Activated naive CD8-positive, alpha-beta T cell treated with anti-CD3 and anti-CD28 coated beads, Interleukin-2, amount 10 ng/mL, durations not matched to agents 7 days and 5 days (primary cell): ENCODE data around the gene CIAO2B. TPM values are rescaled to one million over a fixed set of nuclear protein-coding genes. Genes with fewer than 3 reads are reported as not detected.
A peak's percentile ranks its signal among the peaks of the same experiment; 100 is the strongest.
"Not testable (repeated sequence)": the region's sequence is repeated elsewhere in the genome, so short reads cannot be mapped to it uniquely, and the experiment has no call there.

ENCODE experiments used
- ATAC-seq: fragments of 150-1000 bp; cut with Tn5 transposase; one replicate; pipeline ENCODE4 v1.10.0; 2021; ENCODE audit warnings: low read depth, moderate library complexity
- POLR2A ChIA-PET: fragments of 350-600 bp; sonication (Branson Sonifier 250); formaldehyde crosslinking; loops from one replicate; lab custom pipeline; 2021; ENCODE audit warnings: antibody characterized with exemption; lab: Charles Lee
- DNase-seq: peaks from one replicate; pipeline ENCODE4 v3.0.0; 2021
- H3K27ac Mint-ChIP-seq: one replicate; pipeline ENCODE4 v1.8.0; 2022; ENCODE audit warnings: mild to moderate bottlenecking, mixed read lengths
- H3K27me3 Mint-ChIP-seq: one replicate; pipeline ENCODE4 v1.8.0; 2022; ENCODE audit warnings: mild to moderate bottlenecking, moderate library complexity, mixed read lengths
- H3K36me3 Mint-ChIP-seq: one replicate; pipeline ENCODE4 v1.8.0; 2021; ENCODE audit warnings: mild to moderate bottlenecking, mixed read lengths
- H3K4me1 Mint-ChIP-seq: one replicate; pipeline ENCODE4 v1.8.0; 2021; ENCODE audit warnings: mixed read lengths
- H3K4me3 Mint-ChIP-seq: one replicate; pipeline ENCODE4 v1.8.0; 2022; ENCODE audit warnings: mild to moderate bottlenecking, moderate library complexity, mixed read lengths
- H3K9me3 Mint-ChIP-seq: one replicate; pipeline ENCODE4 v1.8.0; 2021; ENCODE audit warnings: mixed read lengths
- total RNA-seq, 2 experiments: library from RNA; stranded (reverse); gene quantifications; one replicate each; pipeline ENCODE4 v1.2.3, GENCODE V29; 2021

CIAO2B gene
- total RNA-seq, 2 experiments from 2014 or later = 98.0 to 106 TPM

DNA sequence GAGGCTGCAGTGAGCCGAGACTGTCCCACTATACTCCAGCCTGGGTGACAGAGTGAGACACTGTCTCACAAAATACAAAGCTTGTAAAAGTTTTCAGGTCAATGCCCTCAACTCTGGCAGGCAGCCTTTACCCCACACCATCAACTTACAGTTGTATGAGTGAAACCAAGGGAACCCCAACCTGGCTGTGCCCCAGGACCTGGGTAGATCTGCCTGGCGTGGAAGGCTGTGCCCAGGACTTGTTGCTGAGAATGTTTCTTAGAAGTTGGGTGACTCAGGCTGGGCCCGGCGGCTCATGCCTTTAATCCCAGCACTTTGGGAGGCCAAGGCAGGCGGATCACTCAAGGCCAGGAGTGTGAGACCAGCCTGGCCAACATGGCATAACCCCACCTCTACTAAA, 34.6 kb upstream of the CIAO2B start:
- Mint-ChIP-seq H3K36me3 (no peaks in the 10 kb centered on the region), H3K27me3 (peaks cover 5% of the 10 kb centered on the region), H3K27ac (no peak overlapping the region), H3K4me3 (no peak overlapping the region), H3K9me3 (no peaks in the 10 kb centered on the region), H3K4me1 (no peaks in the 10 kb centered on the region)
- POLR2A ChIA-PET = no interaction called here
- DNase-seq (no peak), ATAC-seq (no peak)

DNA sequence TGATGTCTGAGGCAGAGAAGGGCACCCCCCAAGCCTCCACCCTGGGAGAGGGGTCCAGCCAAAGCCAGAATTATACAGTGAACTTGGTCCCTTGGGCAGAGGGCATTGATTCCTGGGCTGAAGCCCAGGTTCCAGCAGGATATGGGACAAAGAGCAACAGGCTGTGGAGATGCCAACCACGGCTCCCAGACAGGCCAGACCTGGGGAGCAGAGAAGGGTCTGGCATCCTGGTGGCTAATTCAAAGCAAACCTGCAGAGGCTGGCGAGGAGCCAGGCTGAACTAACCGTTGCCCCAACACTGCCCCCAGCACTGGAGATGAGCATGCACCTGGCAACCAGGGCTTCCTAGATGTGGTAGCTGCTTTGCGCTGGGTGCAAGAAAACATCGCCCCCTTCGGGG, 29.8 kb upstream of the CIAO2B start:
- no peak overlapping the region for H3K27ac Mint-ChIP-seq
- ATAC-seq (no peak), DNase-seq (no peak)
- H3K27me3 Mint-ChIP-seq = peaks cover 5% of the 10 kb centered on the region
- H3K4me3 Mint-ChIP-seq = no peak overlapping the region
- no peaks in the 10 kb centered on the region for H3K9me3 Mint-ChIP-seq
- POLR2A ChIA-PET = interaction anchor here (1.1 to 1.5 kb wide), 2 partner anchors 10 to 50 kb away, joined by 5 to 6 read pairs; no protein-coding TSS in a partner anchor
- no peaks in the 10 kb centered on the region for H3K36me3 Mint-ChIP-seq
- peaks cover 18% of the 10 kb centered on the region for H3K4me1 Mint-ChIP-seq

DNA sequence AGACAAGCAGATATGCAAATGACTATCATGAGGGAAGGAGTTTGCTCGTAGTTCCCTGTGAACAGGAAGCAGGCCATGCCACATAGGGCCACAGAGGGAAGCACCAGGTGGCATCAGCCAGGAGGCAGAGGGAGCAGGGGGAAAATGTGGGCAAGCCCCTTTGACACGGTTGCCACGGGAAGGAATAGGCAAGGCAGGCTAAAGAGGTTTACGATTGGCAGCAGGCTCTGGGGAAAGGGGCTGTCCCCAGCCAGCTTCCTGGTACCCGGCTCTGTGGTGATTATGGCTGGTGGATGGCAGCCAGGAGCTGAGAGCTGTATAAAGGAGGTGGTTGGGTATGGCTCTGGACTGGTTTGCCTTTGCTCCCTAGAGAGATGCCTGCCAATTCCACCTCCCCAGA, 27.7 kb upstream of the CIAO2B start:
- no peak for DNase-seq
- H3K9me3 Mint-ChIP-seq = no peaks in the 10 kb centered on the region
- H3K36me3 Mint-ChIP-seq = no peaks in the 10 kb centered on the region
- POLR2A ChIA-PET = interaction anchor here (0.6 to 0.9 kb wide), 2 partner anchors 21 to 35 kb away, joined by 3 read pairs; no protein-coding TSS in a partner anchor
- peaks cover 5% of the 10 kb centered on the region for H3K27me3 Mint-ChIP-seq
- peaks cover 28% of the 10 kb centered on the region for H3K4me1 Mint-ChIP-seq
- peak overlapping the region; percentile 73 for H3K4me3 Mint-ChIP-seq
- peak; percentile 38 for ATAC-seq
- peak overlapping the region; percentile 86 for H3K27ac Mint-ChIP-seq

DNA sequence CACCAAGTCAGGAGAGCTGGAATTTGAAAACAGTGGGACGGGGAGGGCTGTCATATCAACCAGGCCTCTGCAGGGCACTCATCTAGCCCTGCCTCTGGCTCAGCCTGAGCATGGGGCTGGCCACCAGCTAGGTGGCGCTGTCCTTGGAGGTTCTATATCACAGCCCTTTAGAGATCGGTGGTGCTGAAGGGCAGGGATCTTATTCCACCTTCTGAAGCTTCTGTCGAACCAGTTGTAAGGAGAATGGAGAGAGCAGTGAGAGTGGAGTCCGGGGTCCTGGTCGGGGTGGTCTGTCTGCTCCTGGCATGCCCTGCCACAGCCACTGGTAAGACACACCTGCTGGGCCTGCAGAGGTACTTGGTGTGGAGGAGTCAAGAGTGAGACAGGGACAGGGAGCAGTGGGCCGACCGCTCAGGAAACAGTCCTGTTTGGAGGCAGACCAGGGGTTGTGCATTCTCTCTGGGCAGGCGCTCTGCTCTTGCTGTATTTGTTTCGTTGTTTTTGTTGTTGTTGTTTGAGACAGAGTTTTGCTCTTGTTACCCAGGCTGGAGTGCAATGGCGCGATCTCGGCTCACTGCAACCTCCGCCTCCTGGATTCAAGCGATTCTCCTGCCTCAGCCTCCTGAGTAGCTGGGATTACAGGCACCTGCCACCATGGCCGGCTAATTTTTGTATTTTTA, 27.0 kb upstream of the CIAO2B start, which contains the start of gene CES3:
Gene CES3 (plus strand): TSS at position 202 of the 680 bp plus-strand sequence. CDS start 42 bp downstream, at position 244.
- H3K36me3 Mint-ChIP-seq = no peaks in the 10 kb centered on the region
- peak within 1 kb of the TSS; percentile 86 for H3K27ac Mint-ChIP-seq
- H3K4me1 Mint-ChIP-seq = peaks cover 28% of the 10 kb centered on the region
- peak; percentile 99 for ATAC-seq
- H3K4me3 Mint-ChIP-seq = peak within 1 kb of the TSS; percentile 73
- no peaks in the 10 kb centered on the region for H3K9me3 Mint-ChIP-seq
- DNase-seq = peak; percentile 75
- POLR2A ChIA-PET = interaction anchor here (0.6 to 1.5 kb wide), 3 partner anchors 12 to 1325 kb away, joined by 3 to 4 read pairs (median 3); no protein-coding TSS in a partner anchor
- H3K27me3 Mint-ChIP-seq = peaks cover 5% of the 10 kb centered on the region

DNA sequence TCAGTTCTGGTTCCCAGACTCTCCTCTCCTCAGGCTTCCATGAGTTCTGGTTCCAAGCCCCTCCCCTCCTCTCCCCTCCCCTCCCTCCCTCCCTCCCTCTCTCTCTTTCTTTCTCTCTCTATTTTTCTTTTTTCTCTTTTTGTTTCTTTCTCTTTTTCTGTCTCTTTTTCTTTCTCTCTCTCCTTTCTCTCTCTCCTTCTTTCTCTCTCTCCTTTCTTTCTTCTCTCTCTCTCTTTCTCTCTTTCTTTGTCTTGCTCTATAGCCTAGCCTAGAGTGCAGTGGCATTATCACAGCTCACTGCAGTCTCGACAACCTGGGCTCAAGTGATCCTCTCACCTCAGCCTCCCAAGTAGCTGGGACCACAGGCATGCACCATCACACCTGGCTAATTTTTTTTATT, 26.1 kb upstream of the CIAO2B start:
- Mint-ChIP-seq H3K9me3 (no peaks in the 10 kb centered on the region), H3K27ac (no peak overlapping the region), H3K36me3 (no peaks in the 10 kb centered on the region), H3K4me3 (no peak overlapping the region), H3K27me3 (peaks cover 2% of the 10 kb centered on the region), H3K4me1 (peaks cover 28% of the 10 kb centered on the region)
- no peak for ATAC-seq
- POLR2A ChIA-PET = interaction anchor here (1.5 kb wide), 1 partner anchor 53 kb away, joined by 3 read pairs; no protein-coding TSS in a partner anchor
- no peak for DNase-seq

DNA sequence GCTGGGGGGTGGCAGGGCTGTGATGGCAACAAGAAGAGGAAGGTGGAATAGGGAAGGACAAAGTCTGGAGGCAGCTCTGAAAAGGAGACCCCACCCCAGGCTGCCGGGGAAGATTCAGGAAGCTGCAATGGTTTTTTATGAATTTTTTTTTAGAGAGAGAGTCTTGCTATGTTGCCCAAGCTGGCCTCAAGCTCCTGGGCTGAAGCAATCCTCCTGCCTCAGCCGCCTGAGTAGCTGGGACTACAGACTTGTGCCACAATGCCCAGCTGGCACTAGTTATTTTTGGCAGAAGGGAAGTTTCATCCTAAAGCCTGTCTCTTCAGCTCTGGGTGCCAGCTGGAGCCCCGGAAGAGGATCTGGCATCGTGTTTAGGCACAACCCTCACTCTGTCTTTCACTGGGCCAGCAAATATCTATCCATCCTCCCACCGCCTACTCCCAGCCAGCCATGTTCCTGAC, 25.5 kb upstream of the CIAO2B start:
- Mint-ChIP-seq H3K27ac (no peak overlapping the region), H3K27me3 (no peaks in the 10 kb centered on the region), H3K9me3 (no peaks in the 10 kb centered on the region), H3K4me3 (no peak overlapping the region), H3K4me1 (peaks cover 28% of the 10 kb centered on the region), H3K36me3 (no peaks in the 10 kb centered on the region)
- ATAC-seq = no peak
- POLR2A ChIA-PET = interaction anchor here (1.5 kb wide), 1 partner anchor 53 kb away, joined by 3 read pairs; no protein-coding TSS in a partner anchor
- no peak for DNase-seq

DNA sequence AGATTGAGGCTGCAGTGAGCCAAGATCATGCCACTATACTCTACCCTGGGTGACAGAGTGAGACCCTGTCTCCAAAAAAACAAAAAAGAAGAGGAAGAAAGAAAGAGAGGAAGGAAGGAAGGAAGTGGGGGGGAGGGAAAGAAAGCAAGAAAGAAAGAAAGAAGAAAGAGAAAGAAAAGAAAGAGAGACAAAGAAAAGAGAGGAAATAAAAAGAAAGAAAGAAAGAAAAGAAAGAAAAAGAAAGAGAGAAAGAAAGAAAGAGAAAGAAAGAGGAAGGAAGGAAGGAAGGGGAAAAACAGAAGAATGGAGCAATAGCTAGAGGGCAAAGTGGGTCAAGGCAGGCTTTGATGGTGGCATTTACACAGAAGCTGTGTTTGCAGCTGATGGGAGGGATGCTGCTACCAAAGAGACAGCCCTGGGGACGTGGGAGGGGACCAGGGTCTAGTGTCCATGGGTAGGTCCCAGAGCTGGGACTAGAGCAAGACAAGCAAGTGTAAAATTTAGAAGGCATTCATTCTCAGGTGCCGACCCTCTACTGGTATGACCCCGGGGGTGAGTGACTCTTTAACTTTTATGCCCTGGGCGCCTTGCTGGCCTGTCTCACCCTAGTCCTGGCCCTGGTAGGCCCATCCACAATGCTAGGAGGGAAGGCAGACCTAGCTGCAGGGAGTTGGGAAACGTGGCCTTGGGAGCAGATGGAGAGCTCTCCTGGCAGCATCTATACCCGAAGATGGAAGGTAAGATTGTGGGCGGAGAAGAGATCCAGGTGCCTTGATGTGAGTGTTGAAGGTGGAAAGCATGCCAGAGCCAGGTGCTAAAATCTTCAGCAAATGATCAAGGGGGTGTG, 24.9 kb upstream of the CIAO2B start:
- POLR2A ChIA-PET = interaction anchor here (1.0 kb wide), 1 partner anchor 55 kb away, joined by 3 read pairs; no protein-coding TSS in a partner anchor
- H3K4me1 Mint-ChIP-seq = peaks cover 28% of the 10 kb centered on the region
- no peak overlapping the region for H3K4me3 Mint-ChIP-seq
- ATAC-seq (no peak), DNase-seq (no peak)
- no peak overlapping the region for H3K27ac Mint-ChIP-seq
- peaks cover under 1% of the 10 kb centered on the region for H3K27me3 Mint-ChIP-seq
- H3K36me3 Mint-ChIP-seq = no peaks in the 10 kb centered on the region
- no peaks in the 10 kb centered on the region for H3K9me3 Mint-ChIP-seq

DNA sequence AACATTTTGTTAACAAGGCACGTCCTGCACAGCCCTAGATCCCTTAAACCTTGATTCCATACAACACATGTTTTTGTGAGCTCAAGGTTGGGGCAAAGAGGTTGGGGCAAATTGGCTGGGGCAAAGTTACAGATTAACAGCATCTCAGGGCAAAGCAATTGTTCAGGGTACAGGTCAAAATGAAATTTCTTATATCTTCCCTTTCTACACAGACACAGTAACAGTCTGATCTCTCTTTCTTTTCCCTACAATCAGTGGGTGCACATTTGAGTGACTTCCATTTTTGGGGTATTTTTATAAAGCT, 21.9 kb upstream of the CIAO2B start:
- not testable (repeated sequence) for H3K27ac Mint-ChIP-seq, ATAC-seq, DNase-seq, H3K36me3 Mint-ChIP-seq, H3K9me3 Mint-ChIP-seq, H3K4me3 Mint-ChIP-seq
- peaks cover 20% of the 10 kb centered on the region for H3K27me3 Mint-ChIP-seq
- POLR2A ChIA-PET = interaction anchor here (0.8 kb wide), 1 partner anchor 58 kb away, joined by 3 read pairs; no protein-coding TSS in a partner anchor
- H3K4me1 Mint-ChIP-seq = peaks cover 19% of the 10 kb centered on the region

DNA sequence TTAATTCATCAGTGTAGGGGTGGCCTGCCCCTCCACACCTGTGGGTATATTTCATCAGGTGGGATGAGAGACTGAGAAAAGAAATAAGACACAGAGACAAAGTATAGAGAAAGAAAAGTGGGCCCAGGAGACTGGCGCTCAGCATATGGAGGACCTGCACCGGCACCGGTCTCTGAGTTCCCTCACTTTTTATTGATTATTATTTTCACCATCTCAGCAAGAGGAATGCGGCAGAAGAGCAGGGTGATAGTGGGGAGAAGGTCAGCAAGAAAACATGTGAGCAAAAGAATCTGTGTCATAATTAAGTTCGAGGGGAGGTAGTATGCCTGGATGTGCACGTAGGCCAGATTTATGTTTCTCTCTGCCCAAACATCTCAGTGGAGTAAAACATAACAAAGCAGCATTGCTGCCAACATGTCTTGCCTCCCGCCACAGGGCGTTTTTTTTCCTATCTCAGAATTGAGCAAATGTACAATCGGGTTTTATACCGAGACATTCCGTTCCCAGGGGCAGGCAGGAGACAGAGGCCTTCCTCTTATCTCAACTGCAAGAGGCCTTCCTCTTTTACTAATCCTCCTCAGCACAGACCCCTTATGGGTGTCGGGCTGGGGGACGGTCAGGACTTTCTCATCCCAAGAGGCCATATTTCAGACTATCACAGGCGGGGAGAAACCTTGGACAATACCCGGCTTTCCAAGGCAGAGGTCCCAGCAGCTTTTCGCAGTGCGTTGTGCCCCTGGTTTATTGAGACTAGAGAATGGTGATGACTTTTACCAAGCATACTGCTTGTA, 21.4 kb upstream of the CIAO2B start:
- not testable (repeated sequence) for H3K27ac Mint-ChIP-seq, ATAC-seq, H3K36me3 Mint-ChIP-seq, H3K4me3 Mint-ChIP-seq, H3K9me3 Mint-ChIP-seq, DNase-seq
- peaks cover 15% of the 10 kb centered on the region for H3K4me1 Mint-ChIP-seq
- POLR2A ChIA-PET = interaction anchor here (0.8 kb wide), 1 partner anchor 58 kb away, joined by 3 read pairs; no protein-coding TSS in a partner anchor
- H3K27me3 Mint-ChIP-seq = peaks cover 24% of the 10 kb centered on the region

DNA sequence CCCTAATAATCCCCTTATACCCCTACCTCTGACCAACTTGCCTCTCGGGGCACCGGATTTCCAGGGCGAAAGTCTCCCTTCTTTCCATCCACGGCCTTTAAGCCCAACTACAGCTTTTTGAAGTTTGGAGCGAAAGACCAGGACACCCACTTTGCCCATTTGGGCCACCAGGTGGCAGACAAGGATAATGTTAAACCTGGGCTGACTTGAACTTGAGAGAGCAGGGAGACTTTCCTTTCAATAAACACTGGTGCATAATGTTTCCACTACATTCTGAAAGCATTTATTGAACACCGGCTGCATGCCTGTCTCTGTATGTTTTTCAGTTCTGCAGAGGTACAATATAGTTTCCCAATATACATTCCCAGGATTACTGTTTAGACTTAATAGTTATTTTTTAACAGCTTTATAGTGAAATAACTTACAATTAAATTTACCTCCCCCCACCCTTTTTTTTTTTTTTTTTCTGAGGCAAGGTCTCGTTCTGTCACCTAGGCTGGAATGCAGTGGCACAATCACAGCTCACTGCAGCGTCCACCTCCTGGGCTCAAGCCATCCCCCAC, 20.0 kb upstream of the CIAO2B start:
- H3K4me3 Mint-ChIP-seq = no peak overlapping the region
- H3K27me3 Mint-ChIP-seq = peaks cover 36% of the 10 kb centered on the region
- H3K9me3 Mint-ChIP-seq = peaks cover 3% of the 10 kb centered on the region
- no peak overlapping the region for H3K27ac Mint-ChIP-seq
- no peaks in the 10 kb centered on the region for H3K36me3 Mint-ChIP-seq
- H3K4me1 Mint-ChIP-seq = peaks cover 11% of the 10 kb centered on the region
- DNase-seq = peak; percentile 81
- ATAC-seq = peak; percentile 86
- POLR2A ChIA-PET = interaction anchor here (1.5 kb wide), 1 partner anchor 73 kb away, joined by 3 read pairs; no protein-coding TSS in a partner anchor

DNA sequence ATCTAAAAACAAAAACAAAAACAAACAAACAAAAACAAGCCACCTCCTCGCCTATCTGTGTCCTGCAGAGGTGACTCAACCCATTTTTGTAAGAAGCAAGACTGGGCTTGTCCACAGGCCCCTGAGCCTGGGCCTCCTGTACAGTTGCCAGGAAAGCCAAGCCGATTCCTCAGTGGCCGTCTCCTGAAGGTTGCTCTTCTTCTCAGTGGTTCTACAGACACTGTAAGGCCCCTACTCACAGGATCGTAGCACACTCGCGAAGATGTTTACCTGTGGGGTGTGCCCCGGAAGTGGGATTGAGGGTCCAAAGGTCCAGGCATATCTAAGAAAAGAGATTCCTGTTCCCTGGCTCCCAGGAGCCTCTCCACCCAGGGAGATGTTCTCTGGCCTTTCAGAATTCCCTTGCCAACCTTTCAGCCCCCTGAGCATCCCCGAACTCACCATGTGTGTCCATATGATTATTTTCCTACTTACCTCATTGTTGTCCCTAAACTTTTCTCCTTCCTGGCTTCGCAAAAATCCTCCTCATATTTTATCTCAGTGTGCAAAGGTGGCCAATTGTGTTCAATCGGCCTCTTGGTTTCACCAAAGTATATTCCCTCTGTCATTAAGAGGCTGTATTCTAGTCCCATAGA, 19.4 kb upstream of the CIAO2B start:
- Mint-ChIP-seq H3K4me3 (no peak overlapping the region), H3K4me1 (peaks cover 6% of the 10 kb centered on the region), H3K27me3 (peaks cover 42% of the 10 kb centered on the region), H3K9me3 (peaks cover 3% of the 10 kb centered on the region), H3K27ac (no peak overlapping the region), H3K36me3 (no peaks in the 10 kb centered on the region)
- no peak for ATAC-seq
- POLR2A ChIA-PET = interaction anchor here (1.5 kb wide), 1 partner anchor 74 kb away, joined by 3 read pairs; no protein-coding TSS in a partner anchor
- DNase-seq = no peak
